ENCODE data around the gene UNC5C. TPM values are rescaled to one million over a fixed set of nuclear protein-coding genes. Genes with fewer than 3 reads are reported as not detected.

UNC5C gene
- total RNA-seq, 2 experiments from 2014 or later: not detected

DNA sequence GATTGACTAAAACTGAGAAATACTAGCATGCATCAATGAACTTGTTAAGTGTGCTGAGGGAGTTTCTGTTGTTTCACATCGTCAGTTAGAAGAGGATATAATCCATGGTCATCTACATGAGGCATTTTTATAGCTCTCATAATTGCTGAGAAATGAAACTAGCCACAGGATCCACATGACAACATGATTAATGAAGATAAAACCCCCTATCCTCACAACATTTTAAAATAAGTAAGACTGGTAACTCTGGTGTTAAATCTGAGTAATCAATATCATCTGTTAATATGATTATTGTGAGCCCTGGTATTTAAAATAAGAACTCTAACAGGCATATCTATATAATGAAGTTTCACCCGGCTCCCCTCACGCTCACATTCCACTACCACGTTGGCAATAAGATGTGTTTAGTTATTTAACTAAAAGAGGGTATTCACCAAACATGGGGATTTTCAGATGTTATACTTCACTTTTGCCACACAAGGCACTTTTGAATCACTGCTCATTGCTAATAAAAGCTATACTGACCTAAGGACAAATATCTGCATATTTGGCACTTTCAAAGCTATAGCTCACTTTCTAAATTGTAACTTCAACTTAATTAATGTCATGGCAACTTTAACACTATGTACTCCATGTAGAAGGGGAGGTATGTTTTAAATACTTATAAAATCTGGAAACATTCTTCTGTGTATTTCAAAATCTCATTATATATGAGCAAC, 6.7 kb downstream of the UNC5C start:
- DNase-seq: no peak
- no peak overlapping the region for H3K27ac Mint-ChIP-seq
- ChIA-PET POLR2A (no interaction called here), CTCF (no interaction called here)
- H3K36me3 Mint-ChIP-seq: no peaks in the 10 kb centered on the region
- no peaks in the 10 kb centered on the region for H3K4me1 Mint-ChIP-seq (ENCODE audit: low read depth)
- H3K4me3 Mint-ChIP-seq: no peak overlapping the region
- peaks cover 15% of the 10 kb centered on the region for H3K27me3 Mint-ChIP-seq
- peaks cover 3% of the 10 kb centered on the region for H3K9me3 Mint-ChIP-seq
- intact Hi-C loops (cut with micrococcal nuclease): no loop called here

GRCh38 chr4:95541094-95541493, 7.7 kb downstream of the UNC5C start:
- H3K4me1 Mint-ChIP-seq (ENCODE audit: low read depth): no peaks in the 10 kb centered on the region
- DNase-seq: no peak
- CTCF ChIA-PET: interaction anchor here (0.6 kb wide), 1 partner anchor 158 kb away, joined by 3 read pairs; no protein-coding TSS in a partner anchor
- no peak overlapping the region for H3K27ac Mint-ChIP-seq
- peaks cover 7% of the 10 kb centered on the region for H3K27me3 Mint-ChIP-seq
- no peak overlapping the region for H3K4me3 Mint-ChIP-seq
- POLR2A ChIA-PET: no interaction called here
- H3K9me3 Mint-ChIP-seq: peaks cover 3% of the 10 kb centered on the region
- no peaks in the 10 kb centered on the region for H3K36me3 Mint-ChIP-seq
- intact Hi-C loops (cut with micrococcal nuclease): no loop called here

- ChIA-PET POLR2A (no interaction called here), CTCF (no interaction called here)
- no peaks in the 10 kb centered on the region for H3K4me1 Mint-ChIP-seq (ENCODE audit: low read depth)
- H3K27me3 Mint-ChIP-seq: peaks cover 3% of the 10 kb centered on the region
- DNase-seq: no peak
- no peak overlapping the region for H3K27ac Mint-ChIP-seq
- H3K9me3 Mint-ChIP-seq: peaks cover 3% of the 10 kb centered on the region
- H3K36me3 Mint-ChIP-seq: no peaks in the 10 kb centered on the region
- intact Hi-C loops (cut with micrococcal nuclease): no loop called here
- no peak overlapping the region for H3K4me3 Mint-ChIP-seq
Measured at GRCh38 chr4:95540227-95540626, 8.5 kb downstream of the UNC5C start.

GRCh38 chr4:95539106-95539505, 9.7 kb downstream of the UNC5C start:
- intact Hi-C loops (cut with micrococcal nuclease): no loop called here
- H3K27ac Mint-ChIP-seq: no peak overlapping the region
- ChIA-PET CTCF (no interaction called here), POLR2A (no interaction called here)
- H3K36me3 Mint-ChIP-seq: no peaks in the 10 kb centered on the region
- DNase-seq: no peak
- no peak overlapping the region for H3K4me3 Mint-ChIP-seq
- H3K27me3 Mint-ChIP-seq: peaks cover 2% of the 10 kb centered on the region
- no peaks in the 10 kb centered on the region for H3K4me1 Mint-ChIP-seq (ENCODE audit: low read depth)
- peaks cover 3% of the 10 kb centered on the region for H3K9me3 Mint-ChIP-seq

GRCh38 chr4:95537863-95538488, 10.8 kb downstream of the UNC5C start:
- no peak overlapping the region for H3K27ac Mint-ChIP-seq
- intact Hi-C loops (cut with micrococcal nuclease): no loop called here
- peaks cover 2% of the 10 kb centered on the region for H3K27me3 Mint-ChIP-seq
- H3K4me1 Mint-ChIP-seq (ENCODE audit: low read depth): no peaks in the 10 kb centered on the region
- POLR2A ChIA-PET: no interaction called here
- no peak overlapping the region for H3K4me3 Mint-ChIP-seq
- no peaks in the 10 kb centered on the region for H3K36me3 Mint-ChIP-seq
- H3K9me3 Mint-ChIP-seq: peaks cover 1% of the 10 kb centered on the region
- CTCF ChIA-PET: interaction anchor here (0.6 kb wide), 1 partner anchor 368 kb away, joined by 3 read pairs; no protein-coding TSS in a partner anchor
- no peak for DNase-seq

- ChIA-PET POLR2A (no interaction called here), CTCF (interaction anchor here (0.6 kb wide), 1 partner anchor 367 kb away, joined by 3 read pairs; no protein-coding TSS in a partner anchor)
- Mint-ChIP-seq H3K4me1 (ENCODE audit: low read depth) (no peaks in the 10 kb centered on the region), H3K27me3 (peaks cover 2% of the 10 kb centered on the region), H3K9me3 (no peaks in the 10 kb centered on the region), H3K4me3 (no peak overlapping the region), H3K36me3 (no peaks in the 10 kb centered on the region), H3K27ac (no peak overlapping the region)
- no peak for DNase-seq
- intact Hi-C loops (cut with micrococcal nuclease): no loop called here
Measured at GRCh38 chr4:95537191-95537590, 11.6 kb downstream of the UNC5C start.

DNA sequence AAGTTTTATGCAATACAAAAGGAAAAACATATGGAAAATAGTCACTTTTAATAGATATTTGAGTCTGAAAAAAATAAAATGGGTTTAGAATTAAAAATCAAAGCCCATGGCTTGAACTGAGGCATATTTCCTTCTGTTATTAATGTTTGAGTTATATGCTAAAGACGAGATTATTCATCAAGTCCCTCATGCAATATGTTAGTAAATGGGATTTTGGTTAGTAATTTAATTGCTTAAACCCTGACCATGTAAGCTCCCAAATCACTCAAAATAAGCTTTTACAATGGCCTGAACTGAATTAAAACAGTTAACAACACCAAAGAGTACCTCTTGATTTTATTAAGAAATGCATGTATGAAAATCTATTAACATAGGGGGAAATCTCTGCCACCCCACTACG, 12.1 kb downstream of the UNC5C start:
- ChIA-PET CTCF (no interaction called here), POLR2A (no interaction called here)
- H3K27ac Mint-ChIP-seq: no peak overlapping the region

DNA sequence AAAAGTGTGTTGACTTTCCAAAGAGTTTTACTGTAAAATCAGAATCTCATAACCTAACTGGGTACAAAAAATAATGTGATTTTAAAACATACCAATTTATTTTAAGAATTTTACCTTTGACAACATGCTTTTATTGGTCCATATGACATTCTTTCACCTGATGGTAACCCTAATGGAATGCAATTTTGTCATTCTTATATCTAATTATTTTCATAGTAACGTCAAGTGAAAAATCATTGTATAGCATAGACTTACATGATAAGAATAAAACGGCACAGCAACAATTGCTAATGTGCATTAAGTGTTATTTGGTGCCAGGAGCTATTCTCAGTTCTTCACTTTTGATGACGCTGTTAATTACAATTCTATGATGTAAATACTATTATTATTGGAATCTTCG, 13.6 kb downstream of the UNC5C start:
- intact Hi-C loops (cut with micrococcal nuclease): no loop called here
- H3K9me3 Mint-ChIP-seq: no peaks in the 10 kb centered on the region
- ChIA-PET POLR2A (no interaction called here), CTCF (no interaction called here)
- H3K4me3 Mint-ChIP-seq: no peak overlapping the region
- H3K27ac Mint-ChIP-seq: no peak overlapping the region
- H3K4me1 Mint-ChIP-seq (ENCODE audit: low read depth): no peaks in the 10 kb centered on the region
- no peak for DNase-seq
- no peaks in the 10 kb centered on the region for H3K36me3 Mint-ChIP-seq
- H3K27me3 Mint-ChIP-seq: peaks cover 2% of the 10 kb centered on the region

More for the DNA sequence above, 12.1 kb downstream of the UNC5C start:
- H3K36me3 Mint-ChIP-seq: no peaks in the 10 kb centered on the region
- intact Hi-C loops (cut with micrococcal nuclease): no loop called here
- no peaks in the 10 kb centered on the region for H3K4me1 Mint-ChIP-seq (ENCODE audit: low read depth)
- H3K27me3 Mint-ChIP-seq: peaks cover 2% of the 10 kb centered on the region
- DNase-seq: no peak
- no peak overlapping the region for H3K4me3 Mint-ChIP-seq
- H3K9me3 Mint-ChIP-seq: no peaks in the 10 kb centered on the region

- CTCF ChIA-PET: no interaction called here
- intact Hi-C loops (cut with micrococcal nuclease): no loop called here
- H3K9me3 Mint-ChIP-seq: no peaks in the 10 kb centered on the region
- H3K27ac Mint-ChIP-seq: no peak overlapping the region
- POLR2A ChIA-PET: no interaction called here
- H3K36me3 Mint-ChIP-seq: no peaks in the 10 kb centered on the region
- H3K4me3 Mint-ChIP-seq: no peak overlapping the region
- DNase-seq: no peak
- no peaks in the 10 kb centered on the region for H3K4me1 Mint-ChIP-seq (ENCODE audit: low read depth)
- peaks cover 2% of the 10 kb centered on the region for H3K27me3 Mint-ChIP-seq
Measured at GRCh38 chr4:95534032-95534431, 14.7 kb downstream of the UNC5C start.

- Mint-ChIP-seq H3K36me3 (no peaks in the 10 kb centered on the region), H3K9me3 (no peaks in the 10 kb centered on the region), H3K4me1 (ENCODE audit: low read depth) (no peaks in the 10 kb centered on the region), H3K4me3 (no peak overlapping the region), H3K27me3 (peaks cover 2% of the 10 kb centered on the region), H3K27ac (no peak overlapping the region)
- ChIA-PET CTCF (no interaction called here), POLR2A (no interaction called here)
- intact Hi-C loops (cut with micrococcal nuclease): no loop called here
- no peak for DNase-seq
Measured at GRCh38 chr4:95533254-95533653, 15.5 kb downstream of the UNC5C start.

DNA sequence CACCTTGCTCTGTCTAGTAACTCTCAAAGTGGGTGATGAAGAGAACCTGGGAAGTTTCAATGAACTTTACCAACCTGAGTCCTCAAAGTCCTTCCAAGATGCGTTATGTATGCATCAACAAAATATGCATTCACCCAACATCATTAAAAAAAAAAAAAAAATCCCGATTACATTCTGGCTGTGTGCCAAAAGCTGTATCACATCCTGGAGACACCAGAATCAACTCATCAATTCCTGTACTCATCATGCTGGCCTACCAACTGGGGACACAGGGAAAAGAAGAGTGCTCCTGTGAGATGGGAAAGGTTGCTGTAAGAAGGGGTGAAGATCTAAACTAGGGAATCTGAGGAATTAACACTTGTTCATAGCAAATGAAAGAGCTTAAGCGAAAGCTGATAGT, 16.5 kb downstream of the UNC5C start:
- no peak overlapping the region for H3K27ac Mint-ChIP-seq
- no peaks in the 10 kb centered on the region for H3K36me3 Mint-ChIP-seq
- no peaks in the 10 kb centered on the region for H3K9me3 Mint-ChIP-seq
- DNase-seq: no peak
- intact Hi-C loops (cut with micrococcal nuclease): no loop called here
- H3K4me3 Mint-ChIP-seq: no peak overlapping the region
- POLR2A ChIA-PET: no interaction called here
- CTCF ChIA-PET: interaction anchor here (0.7 kb wide), 2 partner anchors 25 to 293 kb away, joined by 3 read pairs; no protein-coding TSS in a partner anchor
- H3K4me1 Mint-ChIP-seq (ENCODE audit: low read depth): no peaks in the 10 kb centered on the region
- H3K27me3 Mint-ChIP-seq: no peaks in the 10 kb centered on the region

GRCh38 chr4:95531141-95531540, 17.6 kb downstream of the UNC5C start:
- Mint-ChIP-seq H3K27ac (no peak overlapping the region), H3K4me1 (ENCODE audit: low read depth) (no peaks in the 10 kb centered on the region), H3K9me3 (no peaks in the 10 kb centered on the region), H3K27me3 (no peaks in the 10 kb centered on the region), H3K4me3 (no peak overlapping the region), H3K36me3 (no peaks in the 10 kb centered on the region)
- ChIA-PET POLR2A (no interaction called here), CTCF (no interaction called here)
- no peak for DNase-seq
- intact Hi-C loops (cut with micrococcal nuclease): no loop called here

DNA sequence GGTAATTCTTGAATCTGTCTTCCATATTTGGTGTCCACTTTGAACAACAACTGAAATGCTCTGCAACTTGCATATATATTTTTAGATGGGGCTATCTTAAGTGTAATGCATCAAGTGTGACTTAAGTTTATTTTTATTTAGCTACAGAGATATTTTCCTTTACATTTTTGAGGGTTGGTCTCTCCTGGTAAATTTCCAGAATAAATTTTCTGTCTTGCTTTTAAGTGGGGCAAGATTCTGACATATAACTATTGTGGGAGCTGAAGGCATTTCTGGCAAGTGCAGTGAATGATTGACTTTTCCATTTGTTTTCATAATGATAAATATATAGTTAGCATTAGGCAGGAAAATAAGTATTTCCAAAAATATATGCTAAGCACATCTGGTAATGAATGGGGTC, 18.8 kb downstream of the UNC5C start:
- Mint-ChIP-seq H3K27ac (no peak overlapping the region), H3K4me1 (ENCODE audit: low read depth) (no peaks in the 10 kb centered on the region), H3K4me3 (no peak overlapping the region), H3K27me3 (no peaks in the 10 kb centered on the region), H3K9me3 (no peaks in the 10 kb centered on the region), H3K36me3 (no peaks in the 10 kb centered on the region)
- intact Hi-C loops (cut with micrococcal nuclease): no loop called here
- POLR2A ChIA-PET: no interaction called here
- no peak for DNase-seq
- CTCF ChIA-PET: no interaction called here
